Stimulated activated CD4-positive, alpha-beta T cell treated with anti-CD3 and anti-CD28 coated beads, Interleukin-1b, Interleukin-23, amount 100 ng/mL, for 4 hours (primary cell): ENCODE results near the gene RHEBL1.

ENCODE experiments used
- DNase-seq, 2 donors: peaks; one replicate each; pipeline ENCODE4 v3.0.0-alpha.2; 2020; ENCODE audit warnings: low read depth in 2 of 2

Gene RHEBL1

DNA sequence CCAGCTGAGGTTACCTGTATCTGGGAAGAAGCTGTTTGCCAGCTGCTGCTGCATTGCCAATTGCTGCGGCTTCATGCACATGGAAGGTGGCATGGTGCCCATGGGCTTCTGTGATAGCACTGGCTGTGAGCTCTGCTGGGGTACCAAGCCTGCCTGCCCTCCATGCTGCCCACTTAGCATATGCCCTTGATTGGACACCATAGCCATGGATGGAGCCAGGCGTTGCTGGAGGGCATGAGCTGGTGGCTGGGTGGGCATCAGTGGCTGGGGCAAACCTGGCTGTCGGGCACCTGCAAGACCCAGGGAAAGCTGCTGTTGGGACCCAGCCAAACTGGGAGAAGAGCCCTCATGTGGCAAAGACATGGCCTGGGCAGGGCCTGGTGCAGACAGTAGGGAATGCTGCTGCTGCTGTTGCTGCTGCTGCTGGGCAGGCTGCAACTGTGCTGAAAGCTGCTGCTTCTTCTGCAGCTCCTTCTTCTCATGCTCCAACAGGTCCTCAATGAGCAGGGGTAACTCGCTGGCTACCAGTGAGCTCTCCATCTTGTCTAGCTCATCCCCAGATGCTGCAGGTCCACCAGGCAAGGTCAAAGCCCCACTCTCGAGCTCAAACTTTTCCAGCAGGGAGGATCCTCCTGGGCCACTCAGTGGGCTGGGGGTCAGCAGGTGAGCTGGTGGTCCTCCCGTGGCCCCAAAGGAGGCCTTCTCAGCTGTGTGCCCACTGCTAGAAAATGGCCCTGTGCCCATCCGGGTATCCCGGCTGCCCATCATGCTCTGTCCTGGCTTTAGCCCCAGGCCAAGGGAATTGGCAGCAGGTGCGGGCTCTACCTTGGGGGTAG is 32.5 kb downstream of the RHEBL1 start:
- DNase-seq, result no peak

- DNase-seq, result no peak
Measured at GRCh38 chr12:49036029-49036428, 33.8 kb downstream of the RHEBL1 start.

DNA sequence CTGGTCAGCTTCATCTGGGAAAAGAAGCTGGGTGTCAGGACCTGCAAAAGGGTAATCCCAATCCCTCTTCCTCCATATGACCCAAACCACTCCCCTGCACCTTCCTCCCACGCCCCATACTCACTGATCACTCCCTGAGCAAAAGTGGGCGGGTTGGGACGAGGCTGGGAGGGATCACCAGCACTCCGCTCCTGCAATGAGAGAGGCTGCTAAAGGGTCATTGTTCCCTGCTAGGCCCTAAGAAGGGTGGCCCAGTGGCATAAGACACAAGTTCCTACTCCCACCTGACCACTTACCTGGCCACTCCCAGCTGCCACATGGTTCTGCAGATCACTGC is 35.5 kb downstream of the RHEBL1 start:
- DNase-seq, result no peak

DNA sequence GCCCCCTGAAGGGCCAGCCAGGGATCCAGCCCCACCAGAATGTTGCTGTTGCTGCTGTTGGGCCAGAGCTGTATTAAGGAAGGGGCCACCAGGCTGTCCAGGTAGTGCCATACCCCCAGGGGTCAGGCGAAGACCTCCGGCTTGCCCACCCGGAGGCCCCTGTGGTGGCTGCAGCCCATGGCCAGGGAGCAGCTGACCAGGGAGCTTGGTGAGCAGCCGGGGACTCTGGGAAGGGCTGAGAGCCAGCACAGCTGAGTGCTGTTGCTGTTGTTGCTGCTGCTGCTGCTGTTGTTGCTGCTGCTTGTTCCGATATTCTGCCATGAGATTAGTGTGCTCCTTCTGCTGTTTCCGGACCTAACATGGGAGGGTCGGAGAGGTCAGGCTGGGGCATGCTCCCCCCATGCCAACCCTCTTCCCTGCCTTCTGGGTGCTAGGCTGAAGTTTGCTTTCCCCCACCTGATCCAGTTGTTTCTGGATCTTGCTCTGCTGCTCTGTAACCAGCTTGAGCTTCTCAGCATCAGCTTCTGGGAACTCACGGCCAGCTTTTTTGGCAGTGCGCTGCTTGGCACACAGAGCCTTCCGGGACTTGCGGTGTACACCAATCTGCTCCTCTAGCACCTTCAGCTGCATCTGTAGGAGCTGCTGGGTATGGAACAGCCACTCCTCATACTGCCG is 36.0 kb downstream of the RHEBL1 start:
- no peak for DNase-seq

DNA sequence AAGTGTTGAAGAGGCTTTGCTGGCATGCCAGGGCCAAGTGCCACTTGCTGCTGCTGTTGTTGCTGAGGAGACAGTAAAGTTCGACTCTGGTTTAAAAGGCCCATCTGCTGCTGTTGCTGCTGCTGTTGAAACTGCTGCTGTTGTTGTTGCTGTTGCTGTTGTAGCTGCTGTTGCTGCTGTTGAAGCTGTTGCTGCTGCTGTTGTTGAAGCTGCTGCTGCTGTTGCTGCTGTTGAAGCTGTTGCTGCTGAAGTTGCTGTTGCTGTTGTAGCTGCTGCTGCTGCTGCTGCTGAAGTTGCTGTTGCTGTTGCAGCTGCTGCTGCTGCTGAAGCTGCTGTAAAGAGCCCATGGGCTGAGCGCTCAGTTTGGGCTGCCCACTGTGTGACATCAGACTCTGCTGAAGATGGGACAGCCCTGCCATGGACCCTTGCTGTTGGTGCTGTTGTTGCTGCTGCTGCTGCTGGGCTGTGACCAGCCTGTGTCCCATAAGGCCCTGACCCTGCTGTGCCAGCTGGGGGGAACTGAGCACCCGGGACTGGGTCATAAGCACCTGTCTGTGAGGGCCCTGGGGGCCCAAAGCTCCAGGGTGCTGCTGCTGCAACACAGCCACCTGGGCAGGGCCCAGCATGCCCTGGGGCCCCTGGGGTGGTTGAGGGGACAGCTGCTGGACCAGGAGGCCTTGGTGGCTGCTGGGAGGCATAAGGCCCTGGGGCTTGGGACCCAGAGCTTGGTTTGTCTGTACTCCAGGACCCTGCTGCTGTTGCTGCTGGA is 36.9 kb downstream of the RHEBL1 start:
- DNase-seq, result no peak

GRCh38 chr12:49032276-49032675 is 37.5 kb downstream of the RHEBL1 start:
- DNase-seq, result no peak

- no peak for DNase-seq
Measured at GRCh38 chr12:49031573-49032161, 38.1 kb downstream of the RHEBL1 start.

DNA sequence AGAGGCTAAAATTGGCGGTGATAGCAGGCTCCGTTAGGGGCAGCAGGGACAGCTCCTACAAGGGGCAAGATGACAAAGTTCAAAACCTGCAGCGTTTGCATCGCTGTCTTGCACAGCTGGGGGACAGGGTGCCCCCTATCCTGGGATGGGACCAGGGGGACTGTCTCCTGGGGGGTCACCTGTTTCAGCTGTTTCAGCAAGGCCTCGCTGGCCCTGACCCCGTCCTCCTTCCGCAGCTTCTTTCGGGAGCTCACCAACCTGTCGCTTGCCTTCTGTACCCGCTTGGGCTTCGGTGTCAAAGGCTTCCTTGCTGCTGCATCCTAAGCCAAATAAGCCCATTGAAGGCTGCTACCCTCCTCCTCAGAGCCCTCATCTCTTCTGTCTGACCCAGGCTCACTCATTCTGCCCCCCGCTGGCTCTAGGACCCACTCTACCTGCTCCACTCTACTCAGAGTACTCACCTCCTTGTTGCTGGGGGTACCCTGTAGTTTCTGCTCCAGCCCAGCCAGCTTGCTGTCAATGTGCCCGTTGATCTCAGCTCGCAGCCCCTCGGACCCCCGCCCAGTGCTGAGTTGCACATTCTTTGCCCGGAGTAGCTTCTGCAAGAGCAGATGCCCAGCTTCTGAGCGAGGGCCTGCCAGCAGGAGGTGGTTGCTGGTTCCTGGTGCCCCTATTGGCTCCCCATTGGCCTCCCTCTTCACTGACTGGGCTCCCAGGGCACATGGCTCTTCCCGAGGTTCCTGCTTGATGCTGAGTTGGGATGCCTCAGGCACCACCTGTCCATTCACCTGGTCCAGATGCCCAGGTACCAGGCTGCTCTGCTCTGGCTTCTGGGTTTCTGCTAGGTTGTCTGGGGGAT is 38.8 kb downstream of the RHEBL1 start:
- DNase-seq, result no peak

DNA sequence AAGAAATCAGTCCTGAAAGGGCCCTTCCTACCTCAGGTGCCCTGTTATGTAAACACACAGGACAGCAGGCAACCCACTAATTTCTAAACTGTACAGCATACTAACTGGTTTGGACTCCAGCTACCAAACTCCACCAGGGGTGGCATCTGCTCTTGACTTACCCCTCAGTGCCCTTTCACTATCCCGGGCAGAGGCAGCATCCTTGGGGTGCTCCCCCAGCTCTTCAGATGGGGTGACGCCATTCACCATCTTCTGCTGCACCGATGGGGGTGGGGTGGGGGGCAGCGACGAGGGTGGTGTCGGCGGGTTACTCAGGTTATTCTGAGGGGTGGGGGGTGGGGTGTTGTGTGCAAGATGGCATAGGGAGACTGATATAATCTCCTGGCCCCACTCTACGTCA is 39.7 kb downstream of the RHEBL1 start:
- no peak for DNase-seq

DNA sequence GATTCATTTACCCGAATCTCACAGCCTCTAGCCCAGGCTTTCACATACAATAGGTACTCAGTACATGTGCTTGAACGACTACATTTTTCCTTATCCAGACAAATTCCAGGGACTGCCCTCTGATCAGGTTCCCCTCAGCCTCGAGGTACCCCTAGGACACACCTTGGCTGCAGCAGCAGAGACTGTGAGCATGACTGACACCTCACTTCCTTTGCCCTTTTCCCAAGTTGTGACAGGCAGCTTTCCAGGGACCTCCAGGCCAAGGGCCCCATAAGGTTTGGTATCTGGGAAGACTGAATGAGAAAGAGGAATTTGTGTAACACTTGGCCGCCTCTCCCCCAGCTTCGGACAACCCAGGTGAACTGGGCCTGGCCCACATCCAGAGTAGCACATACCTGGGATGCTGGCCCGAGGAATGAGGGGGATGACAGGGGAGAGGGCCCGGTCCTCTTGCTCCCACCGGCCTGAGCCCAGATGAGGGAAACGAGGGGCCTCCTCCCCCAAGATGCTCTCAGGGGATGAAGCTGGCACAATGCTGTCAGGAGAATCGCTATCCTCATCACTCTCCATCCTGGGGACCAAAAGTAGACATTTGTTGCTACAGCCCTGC is 41.0 kb downstream of the RHEBL1 start:
- DNase-seq, result no peak

- DNase-seq, result no peak
Measured at GRCh38 chr12:49027846-49028555, 41.8 kb downstream of the RHEBL1 start.

GRCh38 chr12:49026678-49027480 is 42.9 kb downstream of the RHEBL1 start:
- no peak for DNase-seq

- no peak for DNase-seq
Measured at GRCh38 chr12:49026101-49026500, 43.7 kb downstream of the RHEBL1 start.

DNA sequence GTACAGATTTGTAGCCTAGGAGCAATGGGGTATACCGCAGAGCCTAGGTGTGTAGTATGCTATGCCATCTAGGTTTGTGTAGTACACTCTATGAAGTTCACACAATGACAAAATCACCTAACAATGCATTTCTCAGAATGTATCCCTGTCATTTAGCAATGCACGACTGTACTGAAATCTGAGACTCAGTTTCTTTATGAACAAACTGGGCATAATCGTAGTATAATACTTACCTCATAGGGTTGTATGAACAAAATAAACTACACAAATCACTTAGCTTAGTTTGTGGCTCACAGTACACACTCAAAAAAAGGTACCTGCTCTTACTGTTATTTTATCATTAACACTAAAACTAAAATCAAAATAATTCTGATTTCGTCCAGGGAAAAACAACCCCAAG is 44.3 kb downstream of the RHEBL1 start:
- no peak for DNase-seq

- DNase-seq, result no peak
Measured at GRCh38 chr12:49024543-49024942, 45.2 kb downstream of the RHEBL1 start.

DNA sequence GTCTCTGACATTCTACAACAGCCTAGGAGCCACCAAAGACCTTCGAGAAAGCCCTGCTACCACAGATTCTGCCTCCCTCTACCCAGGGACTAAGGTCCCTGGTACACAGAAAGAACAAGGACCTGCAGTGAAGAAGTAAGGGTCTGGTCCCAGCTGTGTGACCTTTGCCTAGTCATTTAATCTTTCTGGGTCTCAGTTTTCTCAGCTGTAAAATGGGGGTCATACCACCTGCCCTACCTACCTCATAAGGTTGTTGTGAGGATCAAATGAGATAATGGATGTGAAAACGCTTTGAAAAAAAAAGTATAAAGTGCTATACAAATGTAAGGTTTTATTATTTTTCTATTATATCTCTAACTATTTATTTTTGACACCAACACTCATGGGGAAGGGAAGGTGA is 46.0 kb downstream of the RHEBL1 start:
- DNase-seq, result no peak

DNA sequence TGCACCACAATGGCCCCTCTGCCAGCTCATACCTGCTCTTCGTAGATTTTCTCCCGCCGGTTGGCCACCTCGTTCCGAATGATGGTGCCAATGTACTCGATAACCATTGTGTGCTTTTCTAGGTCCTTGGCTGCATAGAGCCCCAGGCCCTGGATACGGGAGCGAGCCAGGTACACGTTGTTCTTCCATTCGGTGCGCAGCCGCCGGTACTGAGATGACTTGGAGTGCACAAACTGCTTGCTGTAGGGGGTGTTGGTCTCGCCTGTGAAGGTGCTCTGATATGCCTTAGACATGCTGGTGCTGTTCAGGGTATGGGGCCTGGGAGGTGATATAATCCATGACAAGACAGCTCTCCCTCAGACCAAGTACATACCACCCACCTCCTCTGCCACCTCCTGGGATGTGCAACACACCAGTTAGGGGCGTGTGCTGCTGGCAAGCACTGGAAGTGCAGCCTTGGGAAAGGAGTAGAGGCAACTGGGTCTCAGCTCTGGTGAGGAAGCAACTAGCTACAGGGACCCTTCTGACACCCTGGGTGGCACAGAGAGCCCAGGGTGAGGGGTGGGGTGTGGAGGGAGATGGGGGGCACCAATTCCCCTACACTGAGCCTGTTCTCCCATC is 47.1 kb downstream of the RHEBL1 start:
- DNase-seq, result no peak

DNA sequence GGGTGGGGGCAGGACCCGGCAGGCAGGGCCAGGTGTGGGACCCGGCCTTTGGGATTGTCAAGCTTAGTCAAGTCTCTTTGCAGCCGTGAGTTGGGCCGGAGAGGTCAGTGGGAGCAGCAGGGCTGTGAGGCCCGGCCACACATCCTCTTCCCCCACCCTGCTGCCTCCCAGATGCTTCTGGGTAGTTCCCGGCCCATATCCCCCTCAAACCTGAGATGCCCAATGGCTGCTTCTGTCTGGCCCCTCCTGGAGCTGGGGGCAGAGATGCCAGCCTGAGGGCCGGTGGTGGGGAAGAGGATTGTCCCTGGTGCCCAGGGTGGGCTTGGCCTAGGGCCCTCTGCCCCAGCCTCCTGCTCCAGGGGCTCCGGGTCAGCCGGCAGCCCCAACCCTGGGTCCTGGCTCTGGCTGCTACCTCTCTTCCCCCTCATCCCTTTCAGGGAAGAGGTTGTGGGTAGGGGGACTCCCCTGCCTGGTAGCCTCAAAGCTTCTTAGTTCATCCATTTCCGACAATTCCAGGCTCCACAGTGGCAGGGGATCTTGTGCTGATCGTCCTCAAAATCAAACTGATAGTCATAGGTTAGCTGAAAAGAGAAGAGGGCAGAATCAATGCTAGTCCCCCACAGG is 48.4 kb downstream of the RHEBL1 start:
- no peak for DNase-seq

DNA sequence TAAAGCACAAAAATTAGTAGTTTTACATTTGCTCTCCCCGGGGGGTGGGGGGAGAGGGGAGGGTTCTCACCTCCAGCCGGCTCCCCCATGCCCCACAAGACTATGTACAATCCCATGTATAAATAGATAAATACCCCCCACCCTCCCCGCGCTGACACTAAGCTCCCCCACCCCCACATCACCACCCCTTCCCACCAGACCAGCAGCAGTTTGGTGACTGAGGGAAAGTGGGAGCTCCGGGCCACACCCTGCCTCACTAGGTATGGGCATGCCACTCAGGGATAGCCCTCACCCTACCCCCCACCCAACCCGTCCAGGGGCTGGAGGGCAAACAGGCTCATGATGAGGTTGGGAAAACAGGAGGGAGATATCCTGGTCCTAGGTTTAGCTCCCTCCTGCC is 49.3 kb downstream of the RHEBL1 start:
- DNase-seq, result no peak
